HepG2 (cell line): ENCODE results near the gene INPP5K. TPM values are rescaled to one million over a fixed set of nuclear protein-coding genes. Genes with fewer than 3 reads are reported as not detected.
A peak's percentile ranks its signal among the peaks of the same experiment; 100 is the strongest.

Source experiments
- ATAC-seq: fragments of 200-7000 bp; cut with Tn5 transposase; 3 replicates; pipeline ENCODE4 v1.9.1; 2020; ENCODE audit warnings: mild to moderate bottlenecking, moderate library complexity
- BruUV-seq: library from RNA; stranded (reverse); fragments of 400-500 nt; replicated peaks from 2 replicates; lab custom pipeline; 2021; lab: Mats Ljungman, UMichigan
- CTCF ChIA-PET: fragments of 300-600 bp; formaldehyde crosslinking; extraction: SDS; loops from one replicate; lab custom pipeline; 2021; ENCODE audit warnings: low total read pairs, inconsistent platforms, low intra/inter-chr PET ratio; lab: Yijun Ruan, JAX
- POLR2A ChIA-PET: fragments of 350-600 bp; sonication (Branson Sonifier 250); formaldehyde crosslinking; loops from one replicate; lab custom pipeline; 2020; ENCODE audit warnings: antibody characterized with exemption, inconsistent platforms; lab: Yijun Ruan, JAX
- DNase-seq: peaks from one replicate; pipeline ENCODE4 v3.0.0-alpha.2; 2015; ENCODE audit warnings: low spot score
- FAIRE-seq: peaks from 3 replicates; lab custom pipeline; 2011; peaks lifted over from hg19 to GRCh38; lab: Jason Lieb, UNC
- H2AFZ ChIP-seq: one replicate; pipeline ENCODE4 v1.6.1; 2011; ENCODE audit warnings: low read length, inconsistent platforms
- H3K27ac ChIP-seq: fragments of 300-600 bp; 3 replicates; pipeline ENCODE4 v1.8.0; 2011; ENCODE audit warnings: mixed run types, mild to moderate bottlenecking, mixed read lengths, low read length, inconsistent platforms; ENCODE audit not compliant: insufficient read depth; ENCODE audit errors: extremely low read length
- H3K27me3 ChIP-seq, 2 experiments: fragments of 200-600 bp in 1 of 2; 2 replicates in 1 of 2; 3 replicates in 1 of 2; pipeline versions ENCODE4 v1.6.0 to v1.8.0; 2011; ENCODE audit warnings: low read length in 2 of 2, mild to moderate bottlenecking in 2 of 2, moderate library complexity in 2 of 2, inconsistent platforms in 1 of 2; ENCODE audit not compliant: insufficient read depth in 2 of 2, control insufficient read depth in 1 of 2
- H3K36me3 ChIP-seq, 2 experiments: fragments of 200-600 bp in 1 of 2; replicated peaks in 1 of 2; 2 replicates in 1 of 2; 3 replicates in 1 of 2; pipeline versions ENCODE4 v1.5.1 to v1.8.0; 2011; ENCODE audit warnings: low read length in 2 of 2, inconsistent platforms in 1 of 2; ENCODE audit not compliant: insufficient read depth in 2 of 2, control insufficient read depth in 1 of 2
- H3K4me1 ChIP-seq: 2 replicates; pipeline ENCODE4 v1.5.1; 2012; ENCODE audit warnings: low read length, inconsistent platforms; ENCODE audit not compliant: insufficient read depth
- H3K4me2 ChIP-seq: 2 replicates; pipeline ENCODE4 v1.6.0; 2011; ENCODE audit warnings: low read depth, low read length, inconsistent platforms
- H3K4me3 ChIP-seq, 3 experiments: fragments of 200-600 bp in 1 of 3; sonication (generic), shearing (Covaris generic) in 1 of 3; replicated peaks in 1 of 3; 2 replicates each; pipeline ENCODE4 v1.5.1; 2011 to 2016; ENCODE audit warnings: low read length in 3 of 3, inconsistent platforms in 2 of 3, low read depth in 2 of 3, mild to moderate bottlenecking in 2 of 3, control low read depth in 1 of 3, mixed read lengths in 1 of 3; ENCODE audit not compliant: insufficient read depth in 1 of 3
- H3K79me2 ChIP-seq: one replicate; pipeline ENCODE4 v1.6.1; 2011; ENCODE audit warnings: low read length, inconsistent platforms; ENCODE audit not compliant: insufficient read depth
- H3K9ac ChIP-seq: 2 replicates; pipeline ENCODE4 v1.6.0; 2011; ENCODE audit warnings: mild to moderate bottlenecking, low read depth, low read length, inconsistent platforms; ENCODE audit not compliant: insufficient read depth
- H3K9me3 ChIP-seq: 2 replicates; pipeline ENCODE4 v1.5.1; 2012; ENCODE audit warnings: mild to moderate bottlenecking, low read length
- H4K20me1 ChIP-seq: 2 replicates; pipeline ENCODE4 v1.6.0; 2011; ENCODE audit warnings: inconsistent platforms, mild to moderate bottlenecking, low read length, moderate library complexity; ENCODE audit not compliant: insufficient read depth
- AGO2 ChIP-seq: fragments of 200-400 bp; formaldehyde crosslinking; optimal IDR thresholded peaks from 2 replicates; pipeline ENCODE3; 2017; ENCODE audit warnings: mild to moderate bottlenecking, low read depth, low read length, moderate library complexity
- MED8 ChIP-seq: sonication (generic); formaldehyde crosslinking; IDR thresholded peaks from 2 replicates; pipeline ENCODE4 v1.8.1; 2023; ENCODE audit warnings: mild to moderate bottlenecking, missing genetic modification reagents; ENCODE audit not compliant: insufficient replicate concordance
- SP2 ChIP-seq: sonication (generic); formaldehyde crosslinking; IDR thresholded peaks from 2 replicates; pipeline ENCODE4 v1.5.1; 2020; ENCODE audit warnings: mild to moderate bottlenecking, missing genetic modification reagents
- ZNF333 ChIP-seq: sonication (generic); formaldehyde crosslinking; IDR thresholded peaks from 2 replicates; pipeline ENCODE4 v1.4.0; 2020; ENCODE audit warnings: mild to moderate bottlenecking, missing genetic modification reagents, borderline replicate concordance
- ZNF567 ChIP-seq: sonication (generic); formaldehyde crosslinking; IDR thresholded peaks from 2 replicates; pipeline ENCODE4 v1.8.1; 2023; ENCODE audit warnings: mild to moderate bottlenecking, missing genetic modification reagents, borderline replicate concordance
- ZNF629 ChIP-seq: sonication (generic); formaldehyde crosslinking; conservative IDR thresholded peaks from 2 replicates; pipeline ENCODE4 v1.5.0; 2020; ENCODE audit warnings: missing genetic modification reagents
- ZNF879 ChIP-seq: sonication (generic); formaldehyde crosslinking; IDR thresholded peaks from 2 replicates; pipeline ENCODE4 v1.8.1; 2023; ENCODE audit warnings: missing genetic modification reagents
- WGBS: methylation state at CpG from one replicate; pipeline ENCODE4 v1.1.6; 2017; ENCODE audit warnings: low lambda C conversion rate; 5-methylcytosine and 5-hydroxymethylcytosine counted together
- in situ Hi-C: cut with HindIII; loops from 2 replicates; pipeline ENCODE4 v1.10.0; 2017; ENCODE audit warnings: low pct_unique_long_range_greater_than_20kb; ENCODE audit not compliant: extremely low pct_ligation_motif_present
- intact Hi-C: fragments of 100-400 bp; cut with micrococcal nuclease; formaldehyde crosslinking; loops from one replicate; pipeline ENCODE4 v1.10.0; 2022; ENCODE audit not compliant: unreplicated experiment
- polyA plus RNA-seq, 8 experiments: library from polyadenylated mRNA; depleted of rRNA in 3 of 8; stranded (reverse) in 7 of 8; unstranded in 1 of 8; fragments of >200 nt; fragmentation: Illumina TruSeq in 4 of 8; extraction: Trizol in 4 of 8; gene quantifications; 2 replicates each; pipeline versions ENCODE4 v1.2.1 to v1.2.3, GENCODE V29; 2011 to 2016; ENCODE audit warnings: low read depth in 4 of 8, missing spikeins in 1 of 8, mixed read lengths in 1 of 8; ENCODE audit not compliant: insufficient read depth in 1 of 8
- total RNA-seq, 5 experiments: library from RNA; depleted of rRNA; stranded (reverse); fragments of >200 nt; fragmentation: Illumina TruSeq; extraction: Trizol; gene quantifications; 2 replicates each; pipeline ENCODE4 v1.2.3, GENCODE V29; 2016; ENCODE audit warnings: low read depth in 1 of 5
- TF ChIP-seq, protein P1 (sequence below): IDR thresholded peaks from 2 replicates; pipeline ENCODE4 v1.6.1; 2016; ENCODE audit warnings: mild to moderate bottlenecking
- TF ChIP-seq, protein P2 (sequence below): sonication (generic); formaldehyde crosslinking; IDR thresholded peaks from 2 replicates; pipeline ENCODE4 v1.9.0; 2021; ENCODE audit warnings: missing genetic modification reagents, borderline replicate concordance

The INPP5K gene
- total and polyA plus RNA-seq, 2 of the 13 experiments (the other 11 are each of a cell fraction or from before 2014, with no cell fraction given), result 4.8 to 9.6 TPM

DNA sequence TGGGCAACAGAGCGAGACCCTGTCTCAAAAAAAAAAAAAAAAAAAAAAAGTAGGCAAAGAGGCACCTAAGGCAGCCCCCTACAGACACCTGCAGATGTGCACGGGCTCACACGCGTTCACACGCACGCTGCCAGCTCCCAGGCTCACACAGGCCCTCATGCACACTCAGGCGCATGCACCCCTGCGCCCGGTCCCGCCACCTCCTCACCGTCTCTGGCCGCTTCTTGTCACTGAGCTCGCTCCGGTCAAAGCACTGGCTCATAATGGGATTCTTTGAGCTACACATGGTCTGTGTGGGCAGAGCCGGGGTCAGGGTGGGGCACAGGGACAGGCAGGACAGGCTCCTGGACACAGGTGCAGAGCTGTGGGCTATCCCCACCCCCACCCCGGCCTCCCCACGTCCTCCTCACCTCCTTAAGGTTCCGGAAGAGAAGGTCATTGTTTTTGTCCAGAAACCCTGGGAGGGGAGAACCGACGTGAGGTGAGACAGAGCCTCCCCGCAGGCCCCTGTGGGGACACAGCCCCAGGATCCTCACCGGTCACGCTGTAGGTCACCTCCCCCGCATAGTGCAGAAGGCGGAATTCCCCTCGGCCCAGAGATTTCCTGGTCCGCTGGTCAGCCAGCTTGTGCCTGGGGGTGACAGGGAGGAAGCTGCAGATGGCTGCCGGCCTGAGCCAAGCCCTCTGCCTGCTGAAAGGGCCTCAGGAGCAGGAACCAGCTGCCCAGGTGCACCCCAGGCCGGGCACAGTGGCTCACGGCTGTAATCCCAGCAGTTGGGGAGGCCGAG, 41.8 kb downstream of the INPP5K start:
- Histone ChIP-seq H2AFZ (no peak overlapping the region), H3K4me1 (no peaks in the 10 kb centered on the region), H3K4me2 (no peak overlapping the region), H3K27me3 (no peaks in the 10 kb centered on the region), H3K79me2 (no peaks in the 10 kb centered on the region), H3K36me3 (peaks cover 14 to 36% of the 10 kb centered on the region in 2 experiments; a peak in 3 of 5 replicates), H4K20me1 (no peaks in the 10 kb centered on the region), H3K9me3 (no peaks in the 10 kb centered on the region), H3K9ac (no peak overlapping the region), H3K27ac (no peak overlapping the region), H3K4me3 (no peak overlapping the region)
- FAIRE-seq, result no peak
- in situ Hi-C loops (no loop called here), intact Hi-C loops (no loop called here)
- CTCF ChIA-PET, result no interaction called here
- POLR2A ChIA-PET, result interaction anchor here (1.5 kb wide), 1 partner anchor 18 kb away, joined by 4 read pairs; no protein-coding TSS in a partner anchor
- TF ChIP-seq ZNF879, result no peak
- TF ChIP-seq MED8 (CRISPR knock-in tag), result no peak
- TF ChIP-seq, protein P1, sequence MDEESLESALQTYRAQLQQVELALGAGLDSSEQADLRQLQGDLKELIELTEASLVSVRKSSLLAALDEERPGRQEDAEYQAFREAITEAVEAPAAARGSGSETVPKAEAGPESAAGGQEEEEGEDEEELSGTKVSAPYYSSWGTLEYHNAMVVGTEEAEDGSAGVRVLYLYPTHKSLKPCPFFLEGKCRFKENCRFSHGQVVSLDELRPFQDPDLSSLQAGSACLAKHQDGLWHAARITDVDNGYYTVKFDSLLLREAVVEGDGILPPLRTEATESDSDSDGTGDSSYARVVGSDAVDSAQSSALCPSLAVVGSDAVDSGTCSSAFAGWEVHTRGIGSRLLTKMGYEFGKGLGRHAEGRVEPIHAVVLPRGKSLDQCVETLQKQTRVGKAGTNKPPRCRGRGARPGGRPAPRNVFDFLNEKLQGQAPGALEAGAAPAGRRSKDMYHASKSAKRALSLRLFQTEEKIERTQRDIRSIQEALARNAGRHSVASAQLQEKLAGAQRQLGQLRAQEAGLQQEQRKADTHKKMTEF (CRISPR knock-in tag), result no peak
- TF ChIP-seq ZNF567 (CRISPR knock-in tag), result no peak
- TF ChIP-seq, protein P2, sequence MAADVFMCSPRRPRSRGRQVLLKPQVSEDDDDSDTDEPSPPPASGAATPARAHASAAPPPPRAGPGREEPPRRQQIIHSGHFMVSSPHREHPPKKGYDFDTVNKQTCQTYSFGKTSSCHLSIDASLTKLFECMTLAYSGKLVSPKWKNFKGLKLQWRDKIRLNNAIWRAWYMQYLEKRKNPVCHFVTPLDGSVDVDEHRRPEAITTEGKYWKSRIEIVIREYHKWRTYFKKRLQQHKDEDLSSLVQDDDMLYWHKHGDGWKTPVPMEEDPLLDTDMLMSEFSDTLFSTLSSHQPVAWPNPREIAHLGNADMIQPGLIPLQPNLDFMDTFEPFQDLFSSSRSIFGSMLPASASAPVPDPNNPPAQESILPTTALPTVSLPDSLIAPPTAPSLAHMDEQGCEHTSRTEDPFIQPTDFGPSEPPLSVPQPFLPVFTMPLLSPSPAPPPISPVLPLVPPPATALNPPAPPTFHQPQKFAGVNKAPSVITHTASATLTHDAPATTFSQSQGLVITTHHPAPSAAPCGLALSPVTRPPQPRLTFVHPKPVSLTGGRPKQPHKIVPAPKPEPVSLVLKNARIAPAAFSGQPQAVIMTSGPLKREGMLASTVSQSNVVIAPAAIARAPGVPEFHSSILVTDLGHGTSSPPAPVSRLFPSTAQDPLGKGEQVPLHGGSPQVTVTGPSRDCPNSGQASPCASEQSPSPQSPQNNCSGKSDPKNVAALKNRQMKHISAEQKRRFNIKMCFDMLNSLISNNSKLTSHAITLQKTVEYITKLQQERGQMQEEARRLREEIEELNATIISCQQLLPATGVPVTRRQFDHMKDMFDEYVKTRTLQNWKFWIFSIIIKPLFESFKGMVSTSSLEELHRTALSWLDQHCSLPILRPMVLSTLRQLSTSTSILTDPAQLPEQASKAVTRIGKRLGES (CRISPR knock-in tag), result no peak
- TF ChIP-seq ZNF333 (CRISPR knock-in tag), result no peak
- no peak for TF ChIP-seq ZNF629 (CRISPR knock-in tag)
- TF ChIP-seq SP2 (CRISPR knock-in tag), result no peak
- peak; percentile 28 for TF ChIP-seq AGO2
- WGBS, result 96% methylated on average over 28 of the region's 31 CpGs
- DNase-seq, result no peak
- ATAC-seq, result no peak
- BruUV-seq, result no TSS peak
